HG02970 (cell line): ENCODE results near the gene SSBP3.

Source experiments
- ATAC-seq: cut with Tn5 transposase; IDR thresholded peaks from one replicate; pipeline ENCODE4 v1.9.1; 2021; ENCODE audit warnings: mild to moderate bottlenecking, moderate library complexity, moderate number of reproducible peaks; ENCODE audit not compliant: unreplicated experiment, low FRiP score

Gene SSBP3

DNA sequence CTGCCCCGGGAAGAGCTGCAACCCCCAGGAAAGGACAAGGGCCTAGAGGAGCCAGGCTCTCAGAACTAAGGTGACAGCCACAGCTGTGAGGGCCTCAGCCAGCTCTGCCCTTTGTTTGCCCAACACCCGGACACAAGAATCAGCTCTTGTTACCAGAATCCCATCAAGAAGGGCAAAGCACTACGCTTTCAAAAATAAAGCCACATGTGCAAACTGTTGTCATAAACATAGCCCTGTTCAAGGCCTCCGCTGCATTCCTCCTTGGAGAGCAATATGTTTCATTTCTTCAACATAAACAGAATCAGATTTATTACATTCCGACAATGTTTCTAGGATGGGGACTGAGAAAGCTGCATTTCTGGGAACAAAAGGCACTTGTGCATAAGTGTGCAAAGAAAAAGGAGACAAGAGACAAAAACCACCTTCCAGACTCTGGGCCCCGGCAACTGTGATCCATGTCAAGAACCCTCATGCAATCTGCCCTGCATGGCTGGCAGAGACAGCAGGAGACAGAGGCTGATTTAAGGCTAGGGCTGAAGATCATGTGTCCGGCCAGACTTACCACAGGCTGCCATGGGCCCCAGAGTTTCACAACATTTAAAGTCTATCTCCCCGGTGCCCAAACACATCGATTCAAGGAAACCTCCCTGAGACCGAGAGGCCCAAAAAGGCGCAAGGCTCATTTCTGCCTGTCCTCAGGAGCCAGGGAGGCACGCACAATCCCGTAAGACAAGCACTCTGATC, 71.0 kb downstream of the SSBP3 start:
- no peak for ATAC-seq

- no peak for ATAC-seq
Observed at GRCh38 chr1:54332781-54333585, 73.2 kb downstream of the SSBP3 start.

GRCh38 chr1:54331843-54332463, 74.2 kb downstream of the SSBP3 start:
- ATAC-seq, result no peak

GRCh38 chr1:54331091-54331772, 75.0 kb downstream of the SSBP3 start:
- no peak for ATAC-seq

- ATAC-seq, result no peak
Observed at GRCh38 chr1:54329312-54330003, 76.7 kb downstream of the SSBP3 start.

- no peak for ATAC-seq
Observed at GRCh38 chr1:54328066-54328636, 78.0 kb downstream of the SSBP3 start.

- no peak for ATAC-seq
Observed at GRCh38 chr1:54327386-54328065, 78.7 kb downstream of the SSBP3 start.

DNA sequence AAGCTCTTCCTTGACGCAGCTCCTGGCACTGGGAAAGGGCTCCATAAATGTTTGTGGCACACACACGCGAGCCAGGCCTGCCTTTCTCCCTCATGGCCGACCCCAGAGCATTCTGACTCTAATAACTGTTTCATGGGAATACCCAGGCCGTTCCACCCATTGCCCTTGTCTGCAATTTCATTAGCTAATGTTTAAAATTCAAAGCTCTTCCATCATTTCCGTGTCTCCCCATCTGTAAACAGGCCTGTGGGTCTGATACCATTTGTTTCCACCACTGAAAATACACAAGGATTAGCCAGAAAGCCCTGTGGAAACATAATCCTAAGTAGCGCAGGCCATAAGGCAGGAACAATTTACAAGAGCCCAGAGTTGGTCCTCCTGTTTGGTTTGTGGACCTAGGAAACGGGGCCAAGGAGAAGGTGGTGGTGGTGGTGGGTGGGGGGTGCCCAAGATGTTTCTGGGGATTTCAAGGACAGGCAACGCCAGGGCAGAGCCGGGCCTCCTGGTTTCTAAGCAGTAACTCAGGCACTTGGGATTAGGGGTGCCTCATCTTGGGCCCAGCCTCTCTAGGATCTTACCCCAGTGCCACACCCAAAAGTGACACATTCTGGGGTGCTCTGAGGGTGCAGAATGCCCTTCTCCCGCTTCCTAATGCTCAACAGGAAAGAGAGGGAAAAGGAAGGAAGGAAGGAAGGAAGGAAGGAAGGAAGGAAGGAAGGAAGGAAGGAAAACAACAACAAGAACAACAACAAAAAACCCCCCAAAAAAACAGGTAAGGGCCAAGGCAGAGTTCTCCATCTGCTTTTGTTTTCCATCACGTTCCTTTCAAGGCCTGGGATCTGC, 79.4 kb downstream of the SSBP3 start:
- ATAC-seq, result no peak

DNA sequence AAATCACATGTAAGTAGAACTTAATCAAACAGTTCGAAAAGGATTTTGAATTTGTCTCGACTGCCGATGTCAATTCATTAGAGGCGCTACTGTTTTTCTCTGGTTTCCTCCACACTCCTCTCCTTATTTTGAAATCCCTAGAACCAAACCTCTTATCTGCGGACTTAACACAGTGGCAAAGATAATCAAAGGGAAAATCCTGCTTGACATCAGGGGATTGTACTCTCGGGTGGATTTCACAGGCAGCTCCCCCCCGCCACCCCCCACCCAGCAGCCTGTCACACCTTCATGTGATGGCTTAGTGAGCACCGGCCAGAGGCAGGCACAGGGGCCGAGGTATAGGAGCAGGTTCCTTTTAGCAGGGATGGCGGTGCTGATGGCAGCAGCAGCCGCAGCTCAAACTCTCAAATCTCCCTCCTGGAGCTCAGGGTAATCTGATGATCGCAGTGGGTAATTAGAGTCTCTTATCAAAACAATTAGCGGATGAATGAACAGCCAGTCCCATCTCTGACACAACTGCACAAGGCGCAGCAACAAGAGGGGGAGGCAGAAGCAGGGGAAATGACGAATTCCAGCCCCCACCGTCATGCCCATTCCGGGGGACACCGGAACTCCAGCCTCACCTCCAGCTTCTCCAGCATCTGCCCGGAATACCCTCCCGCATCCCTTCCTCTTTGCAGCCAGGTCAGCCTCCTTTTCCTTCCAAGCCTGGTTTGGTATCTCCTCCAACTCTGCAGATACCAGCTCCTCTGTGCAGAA, 80.3 kb downstream of the SSBP3 start:
- no peak for ATAC-seq

- no peak for ATAC-seq
Observed at GRCh38 chr1:54325284-54325683, 80.9 kb downstream of the SSBP3 start.

- no peak for ATAC-seq
Observed at GRCh38 chr1:54324251-54325140, 81.7 kb downstream of the SSBP3 start.

DNA sequence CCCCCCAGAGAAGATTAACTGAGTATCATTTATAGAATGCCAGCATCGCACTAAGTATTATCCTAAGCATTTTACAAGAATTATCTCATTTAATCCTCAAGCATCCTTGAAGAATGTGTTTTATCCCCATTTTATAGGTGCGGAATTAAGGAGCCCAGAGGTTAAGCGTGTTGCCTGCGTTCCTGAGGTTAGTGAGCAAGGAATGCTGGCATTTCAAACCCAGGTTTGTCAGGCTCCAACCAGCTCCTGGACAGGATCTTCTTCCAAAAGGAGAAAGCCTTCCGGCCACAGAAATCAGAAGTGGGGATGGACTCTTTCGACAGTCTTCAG, 82.3 kb downstream of the SSBP3 start:
- ATAC-seq, result no peak

- no peak for ATAC-seq
Observed at GRCh38 chr1:54323324-54323739, 82.9 kb downstream of the SSBP3 start.

DNA sequence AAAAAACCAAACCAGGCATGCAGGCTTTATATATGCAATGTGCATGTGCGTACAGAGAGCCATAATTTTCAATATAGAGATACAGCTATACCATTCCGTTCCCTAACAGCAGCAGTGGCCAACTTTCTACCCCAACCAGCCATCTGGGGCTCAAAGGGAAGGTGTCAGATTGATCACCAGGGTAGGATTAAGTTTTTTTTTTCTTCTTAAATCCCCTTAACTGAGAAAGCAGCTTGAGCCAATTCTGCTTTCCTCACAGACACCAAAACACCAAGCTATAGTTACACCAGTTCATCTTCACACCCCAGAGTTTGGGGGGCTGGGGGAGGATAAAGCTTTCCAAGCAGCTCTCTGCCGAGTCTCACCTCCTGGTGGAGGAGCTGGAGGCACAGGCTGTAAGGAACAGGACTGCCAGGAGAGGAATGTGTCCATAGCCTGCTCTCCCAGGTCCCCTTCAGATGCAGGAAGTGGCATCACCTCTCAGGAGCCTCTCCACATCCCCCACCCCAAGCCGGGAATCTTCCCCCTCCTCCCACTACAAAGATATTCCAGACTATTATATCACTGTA, 87.9 kb downstream of the SSBP3 start:
- no peak for ATAC-seq

- ATAC-seq, result no peak
Observed at GRCh38 chr1:54317084-54317483, 89.1 kb downstream of the SSBP3 start.

- ATAC-seq, result no peak
Observed at GRCh38 chr1:54315099-54315498, 91.1 kb downstream of the SSBP3 start.

DNA sequence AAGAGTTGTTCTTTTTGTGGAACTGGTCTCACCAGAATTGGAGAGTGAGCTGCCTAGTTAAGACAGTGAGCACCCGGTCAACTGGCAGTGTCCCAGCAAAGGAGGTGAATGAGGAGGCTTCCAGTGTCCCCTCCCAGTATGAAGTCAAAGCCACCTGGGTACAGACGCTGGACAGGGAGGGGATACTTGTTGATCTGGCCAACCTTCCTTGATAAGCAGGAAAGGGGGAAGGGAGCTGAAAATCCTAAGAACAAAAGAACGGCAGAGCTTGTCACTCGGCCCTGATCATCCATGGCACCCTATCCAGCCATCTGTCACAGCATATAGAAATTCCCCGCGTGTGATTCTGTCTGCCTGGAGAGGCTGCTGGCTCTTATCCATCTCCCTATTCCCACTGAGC, 91.5 kb downstream of the SSBP3 start:
- ATAC-seq, result no peak
